HG02610 (cell line): ENCODE results near the gene CAST.

Experiments used
- ATAC-seq: cut with Tn5 transposase; IDR thresholded peaks from one replicate; pipeline ENCODE4 v1.9.1; 2021; ENCODE audit warnings: mild to moderate bottlenecking, moderate library complexity; ENCODE audit not compliant: unreplicated experiment

Gene CAST

GRCh38 chr5:96671441-96671840, 9.3 kb downstream of the CAST start:
- no peak for ATAC-seq

- no peak for ATAC-seq
These were observed 11.0 kb downstream of the CAST start for GRCh38 chr5:96673127-96673526.

- no peak for ATAC-seq
These were observed 13.7 kb downstream of the CAST start for GRCh38 chr5:96675882-96676281.

- ATAC-seq = no peak
These were observed 15.3 kb downstream of the CAST start for GRCh38 chr5:96677496-96677895.

- no peak for ATAC-seq
These were observed 17.1 kb downstream of the CAST start for GRCh38 chr5:96679293-96679692.

GRCh38 chr5:96680759-96681470, 18.7 kb downstream of the CAST start:
- no peak for ATAC-seq

GRCh38 chr5:96683392-96683791, 21.2 kb downstream of the CAST start:
- ATAC-seq = no peak

GRCh38 chr5:96683810-96684209, 21.6 kb downstream of the CAST start:
- ATAC-seq = no peak

- no peak for ATAC-seq
These were observed 24.9 kb downstream of the CAST start for GRCh38 chr5:96687080-96687479.

- peak; percentile 89 for ATAC-seq
These were observed 25.8 kb downstream of the CAST start for GRCh38 chr5:96687812-96688453.

GRCh38 chr5:96690861-96691260, 28.7 kb downstream of the CAST start:
- no peak for ATAC-seq

GRCh38 chr5:96691503-96692303, 29.5 kb downstream of the CAST start:
- no peak for ATAC-seq

- ATAC-seq = no peak
These were observed 30.3 kb downstream of the CAST start for GRCh38 chr5:96692441-96692840.

GRCh38 chr5:96699186-96699820, 37.1 kb downstream of the CAST start:
- no peak for ATAC-seq

- peak; percentile 61 for ATAC-seq
These were observed 40.6 kb downstream of the CAST start for GRCh38 chr5:96702503-96703383.

- ATAC-seq = peak; percentile 77
These were observed 41.3 kb downstream of the CAST start for GRCh38 chr5:96703384-96703920.

GRCh38 chr5:96703995-96704394, 41.8 kb downstream of the CAST start:
- no peak for ATAC-seq

- no peak for ATAC-seq
These were observed 44.4 kb downstream of the CAST start for GRCh38 chr5:96706433-96707111.

GRCh38 chr5:96708600-96708999, 46.4 kb downstream of the CAST start:
- ATAC-seq = no peak
